HUES48 (cell line): ENCODE results near the gene MYLK4.
A peak's percentile ranks its signal among the peaks of the same experiment; 100 is the strongest.

Source experiments
- H3K27ac ChIP-seq: one replicate; pipeline ENCODE4 v1.7.0; 2013; ENCODE audit warnings: low read depth, low read length, inconsistent platforms
- H3K27me3 ChIP-seq: 2 replicates; pipeline ENCODE4 v1.6.1; 2013; ENCODE audit warnings: mild to moderate bottlenecking, low read length; ENCODE audit not compliant: control insufficient read depth, insufficient read depth
- H3K36me3 ChIP-seq: 2 replicates; pipeline ENCODE4 v1.6.1; 2013; ENCODE audit warnings: low read length; ENCODE audit not compliant: control insufficient read depth, insufficient read depth
- H3K4me1 ChIP-seq: 2 replicates; pipeline ENCODE4 v1.6.1; 2013; ENCODE audit warnings: mild to moderate bottlenecking, low read length; ENCODE audit not compliant: control insufficient read depth, insufficient read depth
- H3K4me3 ChIP-seq: 2 replicates; pipeline ENCODE4 v1.5.1; 2013; ENCODE audit warnings: mild to moderate bottlenecking, low read depth, low read length
- H3K9ac ChIP-seq: 2 replicates; pipeline ENCODE4 v1.6.1; 2013; ENCODE audit warnings: mild to moderate bottlenecking, low read depth, low read length, moderate library complexity
- H3K9me3 ChIP-seq: 2 replicates; pipeline ENCODE4 v1.6.1; 2013; ENCODE audit warnings: low read length; ENCODE audit not compliant: control insufficient read depth, insufficient read depth

The MYLK4 gene

GRCh38 chr6:2754911-2755310 is 4.2 kb upstream of the MYLK4 start:
- no peak overlapping the region for H3K27ac ChIP-seq
- H3K4me3 ChIP-seq = no peak overlapping the region
- H3K27me3 ChIP-seq = no peaks in the 10 kb centered on the region
- 0 out of 2 replicates have a peak, but pooled peaks cover under 1% of the 10 kb centered on the region for H3K4me1 ChIP-seq
- no peaks in the 10 kb centered on the region for H3K9me3 ChIP-seq
- H3K9ac ChIP-seq = no peak overlapping the region
- no peaks in the 10 kb centered on the region for H3K36me3 ChIP-seq

- no peaks in the 10 kb centered on the region for H3K27me3 ChIP-seq
- no peak overlapping the region for H3K4me3 ChIP-seq
- no peak overlapping the region for H3K27ac ChIP-seq
These were observed 3.7 kb upstream of the MYLK4 start for GRCh38 chr6:2754393-2754792.

GRCh38 chr6:2753743-2754142 is 3.0 kb upstream of the MYLK4 start:
- H3K27me3 ChIP-seq = no peaks in the 10 kb centered on the region
- 0 out of 2 replicates have a peak, but pooled peaks cover 5% of the 10 kb centered on the region for H3K4me1 ChIP-seq
- no peak overlapping the region for H3K27ac ChIP-seq
- no peaks in the 10 kb centered on the region for H3K36me3 ChIP-seq
- H3K9me3 ChIP-seq = no peaks in the 10 kb centered on the region
- H3K9ac ChIP-seq = no peak overlapping the region
- H3K4me3 ChIP-seq = no peak overlapping the region

More at GRCh38 chr6:2754393-2754792, 3.7 kb upstream of the MYLK4 start:
- no peaks in the 10 kb centered on the region for H3K36me3 ChIP-seq
- H3K9ac ChIP-seq = no peak overlapping the region
- H3K9me3 ChIP-seq = no peaks in the 10 kb centered on the region
- H3K4me1 ChIP-seq = 0 out of 2 replicates have a peak, but pooled peaks cover 5% of the 10 kb centered on the region

DNA sequence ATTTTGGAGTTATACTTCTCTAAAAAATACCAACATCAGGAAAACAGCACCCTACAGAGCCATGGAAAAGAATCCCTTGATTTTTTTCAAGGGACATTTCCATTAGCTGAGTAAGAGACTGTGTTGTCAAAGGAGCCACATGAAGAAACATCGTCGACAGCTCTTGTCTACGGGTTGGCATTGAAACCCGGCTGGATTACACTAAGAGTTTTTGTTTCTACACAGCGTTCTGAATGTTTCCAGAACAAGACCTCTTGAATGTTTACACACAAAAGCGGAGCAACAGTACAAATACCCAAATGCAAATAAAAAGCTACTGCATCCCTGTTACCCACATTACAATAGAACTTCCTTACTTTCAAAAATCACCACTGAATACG is 2.4 kb upstream of the MYLK4 start:
- H3K9ac ChIP-seq = no peak overlapping the region
- no peaks in the 10 kb centered on the region for H3K36me3 ChIP-seq
- H3K4me3 ChIP-seq = no peak overlapping the region
- 0 out of 2 replicates have a peak, but pooled peaks cover 5% of the 10 kb centered on the region for H3K4me1 ChIP-seq
- H3K27ac ChIP-seq = no peak overlapping the region
- H3K27me3 ChIP-seq = no peaks in the 10 kb centered on the region
- H3K9me3 ChIP-seq = no peaks in the 10 kb centered on the region

- Histone ChIP-seq H3K27me3 (no peaks in the 10 kb centered on the region), H3K4me1 (0 out of 2 replicates have a peak, but pooled peaks cover 5% of the 10 kb centered on the region), H3K9me3 (no peaks in the 10 kb centered on the region), H3K4me3 (no peak overlapping the region), H3K27ac (no peak overlapping the region), H3K36me3 (no peaks in the 10 kb centered on the region), H3K9ac (no peak overlapping the region)
These were observed 1.9 kb upstream of the MYLK4 start for GRCh38 chr6:2752477-2753109.

GRCh38 chr6:2751871-2752270 is 1.1 kb upstream of the MYLK4 start:
- Histone ChIP-seq H3K36me3 (no peaks in the 10 kb centered on the region), H3K4me3 (no peak overlapping the region), H3K9me3 (no peaks in the 10 kb centered on the region), H3K27me3 (no peaks in the 10 kb centered on the region), H3K9ac (no peak overlapping the region), H3K27ac (no peak overlapping the region), H3K4me1 (peaks cover 6% of the 10 kb centered on the region; the same call in 1 of the 2 replicates)

- Histone ChIP-seq H3K9me3 (no peaks in the 10 kb centered on the region), H3K27me3 (no peaks in the 10 kb centered on the region), H3K9ac (no peak overlapping the region), H3K27ac (no peak overlapping the region), H3K4me3 (no peak overlapping the region), H3K36me3 (no peaks in the 10 kb centered on the region), H3K4me1 (peaks cover 10% of the 10 kb centered on the region; the same call in 1 of the 2 replicates)
These were observed 637 bp downstream of the MYLK4 start for GRCh38 chr6:2749969-2750600.

DNA sequence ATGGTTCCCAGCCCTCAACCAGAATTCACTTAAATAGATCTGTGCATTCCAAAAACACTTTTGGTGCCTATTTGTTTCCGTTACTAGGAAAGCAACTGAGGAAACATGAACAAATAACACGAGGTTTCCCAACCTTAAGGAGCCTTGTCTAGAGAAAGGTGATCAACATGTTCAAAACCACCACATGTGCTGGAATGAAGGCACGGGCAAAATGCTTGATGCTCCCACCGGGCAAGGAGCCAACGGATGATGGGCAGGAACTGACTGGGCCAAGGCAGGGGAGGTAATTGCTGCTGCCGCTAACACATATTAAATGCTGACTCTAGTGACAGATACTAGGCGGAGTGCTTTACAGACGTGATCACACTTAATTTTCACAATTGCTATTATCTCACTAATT is 2.5 kb downstream of the MYLK4 start:
- peaks cover 16% of the 10 kb centered on the region; the same call in 1 of the 2 replicates for H3K4me1 ChIP-seq
- no peaks in the 10 kb centered on the region for H3K36me3 ChIP-seq
- no peak overlapping the region for H3K9ac ChIP-seq

GRCh38 chr6:2746557-2747061 is 4.1 kb downstream of the MYLK4 start:
- Histone ChIP-seq H3K36me3 (no peaks in the 10 kb centered on the region), H3K27me3 (no peaks in the 10 kb centered on the region), H3K27ac (peak overlapping the region; percentile 61), H3K4me1 (peaks cover 16% of the 10 kb centered on the region; the same call in 1 of the 2 replicates), H3K9ac (no peak overlapping the region), H3K4me3 (no peak overlapping the region), H3K9me3 (no peaks in the 10 kb centered on the region)

More for the DNA sequence above, 2.5 kb downstream of the MYLK4 start:
- Histone ChIP-seq H3K27ac (no peak overlapping the region), H3K27me3 (no peaks in the 10 kb centered on the region), H3K9me3 (no peaks in the 10 kb centered on the region), H3K4me3 (no peak overlapping the region)

GRCh38 chr6:2745246-2745645 is 5.5 kb downstream of the MYLK4 start:
- Histone ChIP-seq H3K36me3 (no peaks in the 10 kb centered on the region), H3K4me3 (no peak overlapping the region), H3K9ac (no peak overlapping the region), H3K4me1 (peaks cover 16% of the 10 kb centered on the region; the same call in 1 of the 2 replicates), H3K9me3 (no peaks in the 10 kb centered on the region), H3K27ac (no peak overlapping the region), H3K27me3 (no peaks in the 10 kb centered on the region)

DNA sequence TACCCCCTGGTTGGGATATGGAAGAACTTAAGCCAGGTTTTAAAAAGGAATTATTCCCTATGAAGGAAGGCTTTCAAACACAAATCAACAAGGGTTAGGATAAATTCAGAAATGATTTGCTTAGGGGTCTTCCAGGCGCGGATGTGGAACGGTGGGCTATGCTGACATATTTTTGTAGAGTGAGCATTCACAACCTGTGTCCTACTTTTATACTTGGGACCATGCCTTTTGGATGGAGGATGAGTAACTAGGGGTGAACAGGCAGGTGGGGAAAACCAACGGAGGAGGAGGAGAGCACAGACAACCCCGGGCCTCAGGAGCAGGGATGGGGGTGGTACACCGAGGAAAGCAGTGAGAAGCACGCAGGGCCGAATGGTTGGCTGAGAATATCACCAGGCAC is 5.9 kb downstream of the MYLK4 start:
- Histone ChIP-seq H3K27me3 (no peaks in the 10 kb centered on the region), H3K27ac (no peak overlapping the region), H3K9me3 (no peaks in the 10 kb centered on the region)

More for the DNA sequence above, 5.9 kb downstream of the MYLK4 start:
- Histone ChIP-seq H3K9ac (no peak overlapping the region), H3K36me3 (no peaks in the 10 kb centered on the region), H3K4me1 (peaks cover 14% of the 10 kb centered on the region; the same call in 1 of the 2 replicates), H3K4me3 (no peak overlapping the region)
